ENCODE results near the gene MDM1.

The MDM1 gene

GRCh38 chr12:68270358-68270757, 61.8 kb downstream of the MDM1 start:
- no peak for DNase-seq

DNA sequence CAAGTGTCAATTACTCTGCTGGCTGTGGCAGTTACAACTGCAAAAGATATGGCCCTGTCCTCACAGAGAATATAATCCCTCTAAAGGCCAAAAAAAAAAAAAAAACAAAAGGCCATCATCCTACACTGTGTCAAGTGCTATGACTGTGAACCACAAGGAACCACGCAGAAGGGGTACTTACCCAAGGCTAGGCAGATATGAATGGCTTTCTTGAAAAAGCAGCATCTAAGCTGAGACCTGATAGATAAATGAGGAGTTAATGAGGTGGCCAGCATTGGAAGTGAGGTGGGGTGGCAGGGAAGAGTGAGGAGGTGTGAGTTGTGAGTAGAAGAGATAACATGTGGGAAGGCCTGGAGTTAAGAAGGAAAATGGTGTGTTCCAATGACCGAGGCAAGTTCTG, 62.4 kb downstream of the MDM1 start:
- no peak for DNase-seq

DNA sequence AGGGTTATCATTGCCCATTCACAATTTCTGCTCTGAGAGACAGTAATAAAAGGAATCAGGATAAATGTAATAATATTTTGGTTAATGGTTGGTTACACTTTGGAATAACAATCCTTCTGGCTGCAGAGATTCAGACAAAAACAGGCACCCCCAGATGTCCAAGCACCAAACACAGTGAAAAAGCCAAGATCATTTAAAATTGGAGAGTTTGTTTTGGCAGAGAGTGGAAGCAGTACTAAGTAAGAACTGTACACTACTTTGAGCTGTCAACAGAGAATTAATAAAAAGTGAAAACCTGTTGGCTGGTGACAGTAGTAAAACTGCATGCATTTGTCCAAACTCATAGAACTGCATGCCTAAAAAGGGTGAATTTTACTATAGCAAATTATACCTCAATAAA, 63.2 kb downstream of the MDM1 start:
- no peak for DNase-seq

GRCh38 chr12:68267892-68268396, 64.2 kb downstream of the MDM1 start:
- no peak for DNase-seq

DNA sequence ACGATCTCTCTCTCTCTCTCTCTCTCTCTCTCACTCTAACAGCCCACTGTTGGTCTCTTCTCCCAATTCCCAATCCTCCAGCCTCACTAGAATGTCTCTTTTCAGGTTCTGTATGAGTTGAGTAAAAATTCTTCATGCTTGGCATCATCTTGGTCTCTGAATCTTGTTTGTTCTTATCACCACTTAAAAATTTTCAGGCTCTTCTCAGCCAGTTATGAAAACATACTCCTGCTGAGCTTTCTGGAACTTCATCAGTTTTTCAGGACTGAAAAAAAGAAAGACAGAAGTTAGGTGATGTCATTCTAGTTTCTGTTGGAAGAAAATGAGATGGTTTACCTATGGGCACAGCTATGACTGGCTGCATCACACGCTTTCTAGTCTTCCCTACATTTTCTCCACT, 67.3 kb downstream of the MDM1 start:
- DNase-seq = no peak

- DNase-seq = no peak
Observed at GRCh38 chr12:68264158-68264855, 67.9 kb downstream of the MDM1 start.

DNA sequence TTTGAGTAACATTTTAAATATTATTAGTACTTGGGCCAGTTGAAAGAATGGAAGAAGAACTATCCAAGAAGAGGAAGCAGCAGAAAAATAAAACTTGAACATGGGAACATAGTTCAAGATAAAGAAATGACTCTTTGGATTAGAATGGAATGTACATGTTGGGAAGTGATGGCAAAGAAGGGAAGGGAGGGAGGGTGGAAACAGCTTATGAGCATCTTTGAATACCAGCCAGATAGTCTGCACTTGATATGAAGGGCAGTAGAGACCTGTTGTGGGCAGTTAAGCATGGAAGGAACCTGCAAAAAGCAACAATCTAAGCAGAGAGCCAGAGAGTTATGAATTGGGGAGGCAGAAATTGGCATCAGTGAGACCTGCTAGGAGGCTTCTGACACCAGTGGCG, 68.8 kb downstream of the MDM1 start:
- no peak for DNase-seq

GRCh38 chr12:68261896-68262295, 70.3 kb downstream of the MDM1 start:
- no peak for DNase-seq

- DNase-seq = no peak
Observed at GRCh38 chr12:68260153-68260552, 72.0 kb downstream of the MDM1 start.

DNA sequence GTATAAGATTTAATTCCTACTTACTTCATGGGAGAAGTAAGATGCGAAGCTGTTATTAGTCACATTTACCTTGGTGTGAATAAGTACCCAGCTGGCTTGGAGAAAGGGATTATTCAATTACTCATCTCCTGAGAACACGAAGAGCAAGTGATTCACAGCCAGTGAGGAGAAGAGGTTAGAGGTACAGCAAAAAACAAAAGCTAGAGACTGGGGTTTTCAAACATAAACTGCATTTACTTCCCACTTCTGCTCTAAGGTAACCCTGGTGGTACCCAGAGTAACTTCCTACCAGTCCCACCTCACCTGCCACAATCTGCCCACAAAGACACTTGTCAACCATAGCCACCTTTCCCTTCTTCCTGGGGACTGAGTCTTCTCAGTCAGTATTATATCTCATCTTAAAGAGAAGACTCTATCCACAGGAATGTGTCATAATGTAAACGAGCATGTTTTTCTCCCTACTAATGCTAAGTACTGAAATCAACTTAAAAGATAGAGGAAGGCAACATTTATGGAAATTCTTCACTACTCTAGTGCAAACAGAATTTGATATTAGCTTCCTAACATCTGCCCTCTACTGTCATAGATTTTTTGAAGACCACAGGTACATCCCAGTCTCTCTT, 72.7 kb downstream of the MDM1 start:
- no peak for DNase-seq

DNA sequence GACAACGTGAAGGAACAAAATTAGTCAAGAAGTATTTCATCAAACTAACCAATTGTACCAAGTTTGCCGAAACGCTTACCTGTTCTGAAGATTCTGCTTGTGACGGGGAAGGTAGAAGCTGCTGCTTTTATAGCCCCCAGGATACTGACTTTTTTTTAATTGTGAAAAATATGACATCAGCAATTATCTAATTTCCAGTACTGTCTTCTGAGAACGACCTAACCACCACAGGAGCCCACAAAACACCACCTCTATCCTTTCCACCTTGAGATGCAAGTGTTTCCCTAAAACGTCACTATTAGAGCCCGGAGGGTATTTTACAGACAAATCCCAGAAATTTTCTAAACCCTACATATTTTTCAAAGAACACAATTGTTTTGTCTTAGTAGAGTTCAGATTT, 78.7 kb downstream of the MDM1 start, which contains the start of gene IL22:
Gene IL22, minus strand, starts transcription at position 101 of the 400 bp plus-strand sequence. CDS start 156 bp downstream, outside the sequence.
- no peak for DNase-seq

GRCh38 chr12:68252077-68252476, 80.1 kb downstream of the MDM1 start:
- DNase-seq = no peak

DNA sequence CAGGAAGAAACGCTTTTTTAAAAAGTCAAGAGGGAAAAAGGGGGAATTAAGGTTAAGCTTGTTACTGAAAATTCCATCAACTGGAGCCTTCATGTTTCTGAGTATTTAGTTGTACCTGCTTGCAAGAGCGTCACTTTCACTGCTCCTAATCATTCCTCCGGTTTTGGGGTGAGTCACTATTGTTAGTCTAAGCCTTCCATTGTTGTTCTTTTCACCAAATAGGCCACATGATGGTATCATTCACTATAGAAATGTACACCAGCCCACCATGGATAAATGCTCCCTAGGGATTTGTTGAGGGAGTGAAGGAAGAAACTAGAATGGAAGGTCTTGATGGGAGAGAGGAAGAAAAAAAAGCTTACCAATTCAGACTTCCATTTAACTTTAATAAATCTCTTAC, 81.7 kb downstream of the MDM1 start:
- no peak for DNase-seq

GRCh38 chr12:68247785-68248184, 84.4 kb downstream of the MDM1 start:
- DNase-seq = no peak

GRCh38 chr12:68246350-68246749, 85.8 kb downstream of the MDM1 start:
- no peak for DNase-seq

DNA sequence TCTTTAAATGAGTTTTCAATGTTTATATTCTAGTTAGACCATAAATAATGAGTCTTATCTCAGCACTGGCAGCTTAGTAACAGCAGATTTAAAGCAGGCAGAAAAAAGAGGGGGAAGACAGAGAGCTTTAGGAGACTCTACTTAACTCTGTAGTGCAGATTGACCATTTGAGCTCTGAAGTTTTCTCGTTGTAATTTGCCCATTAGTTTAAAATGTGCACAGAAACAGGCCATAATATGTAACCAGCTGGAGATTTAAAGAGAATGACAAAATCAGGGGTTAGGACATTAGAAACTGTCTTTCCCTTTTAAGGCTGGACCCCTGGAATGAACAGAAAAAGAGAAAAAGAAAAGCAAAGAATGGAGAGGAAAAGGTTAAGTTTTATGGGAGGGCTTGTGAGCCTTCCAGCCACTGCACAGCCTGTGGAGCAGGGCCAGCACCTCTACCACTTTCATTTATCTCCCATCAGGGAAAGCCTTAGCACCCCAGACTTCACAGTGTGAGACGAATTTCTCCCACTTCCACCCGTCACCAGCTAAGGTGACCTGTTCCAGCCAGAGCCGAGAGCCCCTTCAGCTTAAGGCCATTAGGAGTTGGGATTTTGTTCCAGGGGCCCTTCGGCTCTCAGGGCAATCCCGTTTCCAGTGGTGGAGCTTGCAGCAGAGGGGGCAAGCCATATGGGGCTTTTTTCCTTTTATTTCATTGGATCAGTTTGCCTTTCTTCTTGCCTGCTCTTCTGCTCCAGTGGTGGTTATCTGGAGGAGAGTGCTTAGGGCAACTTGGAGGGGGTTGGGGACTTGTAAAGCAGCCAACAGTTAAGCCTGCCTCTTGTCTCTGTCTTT, 86.8 kb downstream of the MDM1 start:
- DNase-seq = peak; percentile 51
